Fibroblast of lung (primary cell): Measurements from ENCODE around the gene SYT4.

ENCODE experiments used
- EZH2 ChIP-seq: IDR thresholded peaks from 2 replicates; pipeline ENCODE4 v1.5.1; 2012; ENCODE audit warnings: low read length, control low read depth, mild to moderate bottlenecking; ENCODE audit errors: missing control alignments
- TF ChIP-seq, protein P1 (sequence below), 2 donors: IDR thresholded peaks in 1 of 2; conservative IDR thresholded peaks in 1 of 2; 1 replicate in 1 of 2; 2 replicates in 1 of 2; pipeline ENCODE4 v1.5.1; 2011 to 2012; ENCODE audit warnings: low read length in 2 of 2, control low read depth in 1 of 2, inconsistent platforms in 1 of 2, low read depth in 1 of 2, mild to moderate bottlenecking in 1 of 2

DNA sequence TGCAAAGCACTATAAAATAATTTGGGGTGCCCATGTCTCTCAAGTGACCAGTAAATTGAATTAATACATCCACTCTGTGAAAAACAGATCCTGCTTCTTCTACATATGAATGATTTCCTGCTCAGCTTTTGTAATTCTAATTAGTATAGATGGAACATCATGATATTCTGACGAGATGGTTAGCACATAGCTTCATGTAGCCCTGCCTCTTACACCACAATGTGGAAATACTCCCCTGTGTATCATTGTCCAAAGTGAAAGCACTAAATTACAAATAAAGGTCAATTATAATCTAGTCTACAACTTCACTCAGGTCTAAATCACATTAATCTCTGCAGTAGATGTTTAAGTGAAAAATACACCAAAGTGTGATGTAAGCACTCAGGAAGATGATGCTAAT lies 32.9 kb upstream of the SYT4 start:
- TF ChIP-seq, protein P1, sequence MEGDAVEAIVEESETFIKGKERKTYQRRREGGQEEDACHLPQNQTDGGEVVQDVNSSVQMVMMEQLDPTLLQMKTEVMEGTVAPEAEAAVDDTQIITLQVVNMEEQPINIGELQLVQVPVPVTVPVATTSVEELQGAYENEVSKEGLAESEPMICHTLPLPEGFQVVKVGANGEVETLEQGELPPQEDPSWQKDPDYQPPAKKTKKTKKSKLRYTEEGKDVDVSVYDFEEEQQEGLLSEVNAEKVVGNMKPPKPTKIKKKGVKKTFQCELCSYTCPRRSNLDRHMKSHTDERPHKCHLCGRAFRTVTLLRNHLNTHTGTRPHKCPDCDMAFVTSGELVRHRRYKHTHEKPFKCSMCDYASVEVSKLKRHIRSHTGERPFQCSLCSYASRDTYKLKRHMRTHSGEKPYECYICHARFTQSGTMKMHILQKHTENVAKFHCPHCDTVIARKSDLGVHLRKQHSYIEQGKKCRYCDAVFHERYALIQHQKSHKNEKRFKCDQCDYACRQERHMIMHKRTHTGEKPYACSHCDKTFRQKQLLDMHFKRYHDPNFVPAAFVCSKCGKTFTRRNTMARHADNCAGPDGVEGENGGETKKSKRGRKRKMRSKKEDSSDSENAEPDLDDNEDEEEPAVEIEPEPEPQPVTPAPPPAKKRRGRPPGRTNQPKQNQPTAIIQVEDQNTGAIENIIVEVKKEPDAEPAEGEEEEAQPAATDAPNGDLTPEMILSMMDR (conservative IDR thresholded peaks at IDR 0.05 in 1 of 2, IDR thresholded peaks at IDR 0.05 in 1 of 2; ENCODE audit: low read depth in 1 of 2, low read length in 2 of 2) = no peak
- TF ChIP-seq EZH2 = no peak
